Body of pancreas (tissue), 4 donors: ENCODE data around the gene GBP6. TPM values are rescaled to one million over a fixed set of nuclear protein-coding genes. Genes with fewer than 3 reads are reported as not detected.

Source experiments
- ATAC-seq: fragments of 150-250 bp; one replicate; pipeline ENCODE4 v1.9.1; 2016
- DNase-seq, 4 donors: peaks; one replicate each; pipeline ENCODE4 v3.0.0-alpha.2; 2019
- H3K27ac ChIP-seq, 4 donors: fragments of 200-600 bp; sonication (generic); 1 replicate in 3 of 4; 2 replicates in 1 of 4; pipeline versions ENCODE4 v1.5.1 to v1.6.1; 2016 to 2019; ENCODE audit warnings: mild to moderate bottlenecking in 1 of 4, mixed read lengths in 1 of 4, moderate library complexity in 1 of 4
- H3K27me3 ChIP-seq, 2 donors: fragments of 200-600 bp; sonication (generic); one replicate each; pipeline ENCODE4 v1.6.0; 2016; ENCODE audit warnings: mild to moderate bottlenecking in 1 of 2
- H3K36me3 ChIP-seq, 2 donors: fragments of 200-600 bp; sonication (generic); replicated peaks in 1 of 2; 2 replicates each; pipeline ENCODE4 v1.5.1; 2016; ENCODE audit warnings: low read depth in 2 of 2; ENCODE audit not compliant: insufficient read depth in 1 of 2
- H3K4me1 ChIP-seq: fragments of 200-600 bp; sonication (generic); one replicate; pipeline ENCODE4 v1.6.0; 2016
- H3K4me3 ChIP-seq, 2 donors: fragments of 200-600 bp; sonication (generic); 1 replicate in 1 of 2; 2 replicates in 1 of 2; pipeline ENCODE4 v1.5.1; 2016 to 2019
- H3K9me3 ChIP-seq, 3 donors: fragments of 200-600 bp; sonication (generic); 1 replicate in 2 of 3; 2 replicates in 1 of 3; pipeline ENCODE4 v1.5.1; 2016
- POLR2A ChIP-seq, 3 donors: fragments of 450-650 bp; IDR thresholded peaks; one replicate each; pipeline ENCODE4 v1.6.1; 2016; ENCODE audit warnings: antibody characterized with exemption in 3 of 3, mild to moderate bottlenecking in 2 of 3
- WGBS, 2 donors: methylation state at CpG; one replicate each; pipeline ENCODE4 v1.1.5; 2017; 5-methylcytosine and 5-hydroxymethylcytosine counted together
- intact Hi-C: fragments of 100-400 bp; cut with DNase I; formaldehyde crosslinking; loops from one replicate; pipeline ENCODE4 v1.15.1; 2023
- total RNA-seq, 2 donors: library from RNA; depleted of rRNA; stranded (reverse); fragments of >200 nt; gene quantifications; one replicate each; pipeline ENCODE4 v1.1.0, GENCODE V29; 2016
- TF ChIP-seq, protein P1 (sequence below), 7 experiments: fragments of 450-650 bp in 4 of 7; fragments of 200-600 bp in 3 of 7; sonication (generic) in 3 of 7; IDR thresholded peaks; one replicate each; pipeline ENCODE4 v1.5.1; 2016 to 2019; ENCODE audit warnings: antibody characterized with exemption in 7 of 7

GBP6 gene
- total RNA-seq, 2 donors from 2014 or later: not detected

DNA sequence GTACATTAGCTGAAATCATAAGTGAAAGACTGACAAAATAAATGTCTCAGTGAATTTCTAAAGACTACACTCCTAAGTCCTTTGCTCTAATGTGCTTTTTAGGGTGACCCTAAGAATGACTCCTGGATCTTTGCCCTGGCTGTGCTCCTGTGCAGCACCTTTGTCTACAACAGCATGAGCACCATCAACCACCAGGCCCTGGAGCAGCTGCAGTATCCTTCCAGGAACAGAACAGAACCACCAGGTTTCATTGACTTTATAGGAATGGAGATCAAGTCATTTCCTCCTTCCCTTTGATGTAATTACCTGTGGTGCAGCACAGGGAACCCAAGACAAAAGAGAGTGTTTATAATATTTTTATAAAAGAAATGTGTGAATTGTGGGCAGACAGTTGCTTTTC lies 14.1 kb downstream of the GBP6 start:
- intact Hi-C loops: no loop called here
- Histone ChIP-seq H3K4me3 (no peak overlapping the region), H3K9me3 (no peaks in the 10 kb centered on the region), H3K27me3 (no peaks in the 10 kb centered on the region), H3K36me3 (no peaks in the 10 kb centered on the region), H3K4me1 (no peaks in the 10 kb centered on the region), H3K27ac (no peak overlapping the region)
- TF ChIP-seq, protein P1, sequence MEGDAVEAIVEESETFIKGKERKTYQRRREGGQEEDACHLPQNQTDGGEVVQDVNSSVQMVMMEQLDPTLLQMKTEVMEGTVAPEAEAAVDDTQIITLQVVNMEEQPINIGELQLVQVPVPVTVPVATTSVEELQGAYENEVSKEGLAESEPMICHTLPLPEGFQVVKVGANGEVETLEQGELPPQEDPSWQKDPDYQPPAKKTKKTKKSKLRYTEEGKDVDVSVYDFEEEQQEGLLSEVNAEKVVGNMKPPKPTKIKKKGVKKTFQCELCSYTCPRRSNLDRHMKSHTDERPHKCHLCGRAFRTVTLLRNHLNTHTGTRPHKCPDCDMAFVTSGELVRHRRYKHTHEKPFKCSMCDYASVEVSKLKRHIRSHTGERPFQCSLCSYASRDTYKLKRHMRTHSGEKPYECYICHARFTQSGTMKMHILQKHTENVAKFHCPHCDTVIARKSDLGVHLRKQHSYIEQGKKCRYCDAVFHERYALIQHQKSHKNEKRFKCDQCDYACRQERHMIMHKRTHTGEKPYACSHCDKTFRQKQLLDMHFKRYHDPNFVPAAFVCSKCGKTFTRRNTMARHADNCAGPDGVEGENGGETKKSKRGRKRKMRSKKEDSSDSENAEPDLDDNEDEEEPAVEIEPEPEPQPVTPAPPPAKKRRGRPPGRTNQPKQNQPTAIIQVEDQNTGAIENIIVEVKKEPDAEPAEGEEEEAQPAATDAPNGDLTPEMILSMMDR (IDR thresholded peaks at IDR 0.05): no peak
- TF ChIP-seq POLR2A (IDR thresholded peaks at IDR 0.05): no peak
- ATAC-seq: no peak
- no peak for DNase-seq

DNA sequence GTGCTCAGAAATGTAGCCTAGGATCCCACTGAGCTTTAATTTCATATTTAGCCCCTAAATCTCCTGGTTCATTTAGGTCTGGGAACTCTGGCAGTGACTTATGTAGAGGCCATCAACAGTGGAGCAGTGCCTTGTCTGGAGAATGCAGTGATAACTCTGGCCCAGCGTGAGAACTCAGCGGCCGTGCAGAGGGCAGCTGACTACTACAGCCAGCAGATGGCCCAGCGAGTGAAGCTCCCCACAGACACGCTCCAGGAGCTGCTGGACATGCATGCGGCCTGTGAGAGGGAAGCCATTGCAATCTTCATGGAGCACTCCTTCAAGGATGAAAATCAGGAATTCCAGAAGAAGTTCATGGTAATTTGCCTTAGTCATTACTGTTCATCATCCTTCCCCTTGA lies 17.8 kb downstream of the GBP6 start:
- H3K9me3 ChIP-seq: no peaks in the 10 kb centered on the region
- no peak overlapping the region for H3K4me3 ChIP-seq
- ATAC-seq: no peak
- DNase-seq: no peak
- TF ChIP-seq, protein P1 (IDR thresholded peaks at IDR 0.05): no peak
- TF ChIP-seq POLR2A (IDR thresholded peaks at IDR 0.05): no peak
- WGBS, 2 donors: 83 to 87% methylated on average over 6 of the region's 6 CpGs
- no peak overlapping the region for H3K27ac ChIP-seq
- peaks cover 6% of the 10 kb centered on the region for H3K4me1 ChIP-seq
- no peaks in the 10 kb centered on the region for H3K36me3 ChIP-seq
- intact Hi-C loops: no loop called here
- H3K27me3 ChIP-seq: no peaks in the 10 kb centered on the region

DNA sequence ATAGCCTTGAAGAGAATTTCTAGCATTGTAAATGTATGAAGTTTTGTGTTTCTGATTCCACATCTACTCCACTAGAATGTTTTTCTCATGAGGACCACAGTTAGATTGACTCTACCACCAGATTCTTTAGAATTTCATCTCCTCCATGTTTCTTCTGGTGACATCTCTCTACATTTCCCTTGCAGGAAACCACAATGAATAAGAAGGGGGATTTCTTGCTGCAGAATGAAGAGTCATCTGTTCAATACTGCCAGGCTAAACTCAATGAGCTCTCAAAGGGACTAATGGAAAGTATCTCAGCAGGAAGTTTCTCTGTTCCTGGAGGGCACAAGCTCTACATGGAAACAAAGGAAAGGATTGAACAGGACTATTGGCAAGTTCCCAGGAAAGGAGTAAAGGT lies 18.6 kb downstream of the GBP6 start:
- Histone ChIP-seq H3K27ac (peak overlapping the region in 1 of 4 donors; percentile 8), H3K36me3 (no peaks in the 10 kb centered on the region), H3K9me3 (no peaks in the 10 kb centered on the region), H3K27me3 (no peaks in the 10 kb centered on the region), H3K4me3 (no peak overlapping the region), H3K4me1 (peaks cover 6% of the 10 kb centered on the region)
- intact Hi-C loops: no loop called here
- no peak for DNase-seq
- no peak for TF ChIP-seq POLR2A (IDR thresholded peaks at IDR 0.05)
- TF ChIP-seq, protein P1 (IDR thresholded peaks at IDR 0.05): no peak
- ATAC-seq: no peak

DNA sequence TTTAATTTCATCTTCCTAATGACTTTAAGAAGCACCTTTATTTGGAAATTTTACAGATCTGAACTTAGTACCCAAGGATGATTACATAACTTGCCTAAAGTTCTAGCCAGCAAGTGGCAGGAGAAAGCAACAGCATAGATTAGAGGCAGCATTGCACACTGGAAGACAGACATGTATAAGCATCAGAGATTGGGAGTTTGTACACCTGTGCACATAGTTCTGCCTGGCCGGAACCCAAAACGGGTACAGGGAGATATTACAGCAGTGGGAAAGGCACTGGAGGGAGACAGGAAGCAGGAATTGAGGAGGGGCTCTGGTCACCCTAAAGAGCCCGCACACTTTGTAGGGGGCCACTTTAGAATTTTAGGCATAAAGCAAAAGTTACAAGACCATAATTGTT lies 19.3 kb downstream of the GBP6 start:
- Histone ChIP-seq H3K4me3 (no peak overlapping the region), H3K36me3 (no peaks in the 10 kb centered on the region), H3K27me3 (no peaks in the 10 kb centered on the region), H3K27ac (peak overlapping the region; percentile 2 to 61 (median 26)), H3K4me1 (peaks cover 6% of the 10 kb centered on the region), H3K9me3 (no peaks in the 10 kb centered on the region)
- no peak for TF ChIP-seq POLR2A (IDR thresholded peaks at IDR 0.05)
- TF ChIP-seq, protein P1 (IDR thresholded peaks at IDR 0.05): no peak
- intact Hi-C loops: no loop called here
- 31 to 38% methylated on average over 3 of the region's 3 CpGs for WGBS, 2 donors
- ATAC-seq (peak; percentile 92), DNase-seq (peak; percentile 66 to 84 (median 78))

DNA sequence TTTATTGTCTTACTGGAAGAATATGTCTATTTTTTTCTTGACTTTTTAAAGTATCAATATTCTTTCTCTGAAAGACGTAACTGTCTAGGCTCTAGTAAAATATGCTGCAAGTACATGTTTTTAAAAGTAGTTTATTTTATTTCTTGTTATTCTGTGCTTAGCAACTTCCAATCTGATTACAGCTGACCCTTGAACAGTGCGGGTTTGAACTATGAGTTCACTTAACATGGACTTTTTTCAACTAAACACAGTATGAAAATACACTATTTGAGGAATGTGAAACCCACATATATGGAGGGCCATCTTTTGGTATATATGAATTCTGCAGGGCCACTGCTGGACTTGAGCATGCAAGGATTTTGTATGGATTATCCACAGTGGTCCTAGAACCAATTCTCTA lies 26.8 kb downstream of the GBP6 start:
- H3K4me3 ChIP-seq: no peak overlapping the region
- no peaks in the 10 kb centered on the region for H3K36me3 ChIP-seq
- no peak overlapping the region for H3K27ac ChIP-seq
- no peaks in the 10 kb centered on the region for H3K9me3 ChIP-seq
- intact Hi-C loops: no loop called here
- no peak for TF ChIP-seq POLR2A (IDR thresholded peaks at IDR 0.05)
- TF ChIP-seq, protein P1 (IDR thresholded peaks at IDR 0.05): no peak
- H3K27me3 ChIP-seq: no peaks in the 10 kb centered on the region
- 65 to 78% methylated on average over 2 of the region's 2 CpGs for WGBS, 2 donors
- no peak for ATAC-seq
- no peaks in the 10 kb centered on the region for H3K4me1 ChIP-seq
- no peak for DNase-seq
